ENCODE results near the gene SAMMSON. TPM values are rescaled to one million over a fixed set of nuclear protein-coding genes. Genes with fewer than 3 reads are reported as not detected.

The SAMMSON gene
- total RNA-seq: not detected
- long read RNA-seq: 0 reads

DNA sequence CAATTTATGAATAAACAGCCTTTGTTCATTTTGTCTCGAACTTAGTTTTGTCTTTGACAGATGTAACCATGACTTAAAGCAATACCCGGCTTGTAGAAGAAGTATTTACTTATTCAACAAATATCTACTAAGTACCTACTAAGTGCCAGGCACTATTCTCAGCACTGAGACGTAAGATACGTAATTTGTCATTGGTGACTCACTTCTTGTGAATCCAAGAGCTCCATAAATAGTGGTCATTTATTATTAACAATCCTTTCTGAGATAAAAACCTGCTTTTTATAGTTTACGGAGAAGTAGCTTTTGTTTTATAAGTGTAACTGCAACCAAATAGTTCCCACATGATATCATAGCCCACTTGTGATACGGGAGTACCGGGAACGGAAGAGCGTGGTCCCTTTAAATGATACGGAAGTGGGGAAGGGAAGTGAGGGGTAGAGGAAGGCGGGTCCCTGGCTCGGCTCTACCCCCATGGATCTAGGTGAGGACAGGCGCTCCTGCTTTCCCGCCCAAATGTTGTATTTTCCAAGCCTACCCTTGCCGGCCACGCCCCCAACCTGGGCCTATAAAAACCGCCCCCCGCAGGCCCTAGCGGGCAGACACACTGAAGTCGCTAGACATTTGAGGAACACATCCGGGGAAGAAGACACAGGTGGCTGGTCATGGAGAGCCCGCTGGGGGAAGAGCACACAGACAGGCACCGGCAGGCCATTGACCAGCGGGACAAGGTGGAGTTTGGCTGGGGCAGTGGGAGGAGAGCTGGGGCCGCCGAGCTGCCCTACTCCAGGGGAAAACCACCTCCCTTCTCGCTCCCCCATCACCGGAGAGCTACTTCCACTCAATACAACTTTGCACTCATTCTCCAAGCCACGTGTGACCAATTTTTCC, at the start of gene SAMMSON:
TSS of gene SAMMSON (plus strand) at position 594 of the 888 bp plus-strand sequence.
- ATAC-seq: peak; percentile 61
- intact Hi-C loops (cut with micrococcal nuclease): no loop called here
- peak; percentile 35 for DNase-seq

GRCh38 chr3:69951616-69952015, 47.9 kb upstream of the SAMMSON start:
- DNase-seq (no peak), ATAC-seq (no peak)
- intact Hi-C loops (cut with micrococcal nuclease): no loop called here

DNA sequence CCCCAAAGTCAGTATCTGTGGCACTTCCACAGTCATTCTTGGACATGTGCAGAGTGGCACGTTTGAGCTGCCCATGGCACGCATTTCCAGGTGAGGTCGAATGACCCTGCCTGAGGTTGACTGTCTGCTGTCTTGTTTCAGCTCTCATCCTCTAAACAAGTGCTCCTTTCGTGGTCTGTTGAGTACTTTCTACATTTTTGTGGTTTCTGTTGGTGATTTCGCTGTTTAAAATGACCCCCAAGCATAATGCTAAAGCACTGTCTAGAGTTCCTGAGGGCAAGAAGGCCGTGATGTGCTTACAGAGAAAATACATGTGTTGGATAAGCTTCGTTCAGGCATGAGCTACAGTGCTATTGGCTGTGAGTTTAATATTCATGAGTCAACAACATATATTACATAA, 40.0 kb upstream of the SAMMSON start:
- no peak for ATAC-seq
- intact Hi-C loops (cut with micrococcal nuclease): no loop called here
- no peak for DNase-seq

DNA sequence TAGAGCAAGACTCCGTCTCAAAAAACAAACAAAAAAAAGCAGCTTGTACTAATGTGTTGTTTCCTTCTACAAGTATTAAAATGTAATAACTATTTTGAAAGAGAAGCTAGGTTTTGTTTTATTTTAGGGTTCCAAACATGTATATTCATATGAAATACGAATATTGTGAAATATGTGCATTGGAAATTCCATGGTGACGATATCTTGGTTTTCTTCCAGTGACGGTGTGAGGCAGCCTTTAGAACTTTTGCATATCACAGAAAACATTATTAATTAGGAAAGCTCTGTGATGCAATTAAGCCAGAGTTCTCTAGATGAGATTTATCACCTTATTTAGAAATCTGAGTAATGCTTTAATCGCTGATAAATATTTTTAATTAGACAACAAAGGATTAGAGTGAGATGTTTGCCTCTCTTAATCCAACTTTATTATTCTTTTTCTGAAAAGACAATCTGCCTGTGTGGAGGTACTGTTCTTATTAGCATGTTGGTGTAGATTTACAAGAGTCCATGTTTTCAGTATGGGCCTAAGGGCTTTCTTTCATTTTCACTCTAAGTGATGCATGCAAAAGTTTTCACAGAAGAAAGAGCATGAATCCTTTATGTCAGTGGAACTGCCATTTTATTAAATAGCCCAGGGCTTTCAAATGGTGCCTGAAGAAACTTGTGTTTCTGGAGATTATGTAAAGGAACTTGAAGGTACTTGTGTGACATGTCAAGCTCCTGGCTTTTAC, 37.7 kb upstream of the SAMMSON start:
- DNase-seq: no peak
- intact Hi-C loops (cut with micrococcal nuclease): no loop called here
- no peak for ATAC-seq

- intact Hi-C loops (cut with micrococcal nuclease): no loop called here
- ATAC-seq (no peak), DNase-seq (no peak)
These were observed 35.9 kb upstream of the SAMMSON start for GRCh38 chr3:69963643-69964042.

GRCh38 chr3:69967156-69967555, 32.4 kb upstream of the SAMMSON start:
- intact Hi-C loops (cut with micrococcal nuclease): no loop called here
- DNase-seq (no peak), ATAC-seq (no peak)

- intact Hi-C loops (cut with micrococcal nuclease): no loop called here
- ATAC-seq (no peak), DNase-seq (no peak)
These were observed 28.7 kb upstream of the SAMMSON start for GRCh38 chr3:69970827-69971226.

DNA sequence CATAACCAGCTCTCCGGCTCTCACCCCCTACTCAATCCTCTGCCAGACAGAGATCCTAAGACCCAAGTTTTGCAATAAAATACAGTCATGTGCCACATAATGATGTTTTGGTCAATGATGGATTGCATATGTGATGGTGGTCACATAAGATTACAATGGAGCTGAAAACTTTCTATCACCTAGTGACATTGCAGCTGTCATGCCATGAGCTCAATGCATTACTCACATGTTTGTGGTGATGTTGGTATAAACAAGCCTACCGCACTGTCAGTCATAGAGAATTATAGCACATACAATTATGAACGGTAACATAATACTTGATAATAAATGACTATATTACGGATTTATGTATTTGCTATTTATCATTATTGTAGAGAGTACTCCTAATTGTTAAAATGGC, 26.9 kb upstream of the SAMMSON start:
- ATAC-seq: no peak
- DNase-seq: no peak
- intact Hi-C loops (cut with micrococcal nuclease): no loop called here

DNA sequence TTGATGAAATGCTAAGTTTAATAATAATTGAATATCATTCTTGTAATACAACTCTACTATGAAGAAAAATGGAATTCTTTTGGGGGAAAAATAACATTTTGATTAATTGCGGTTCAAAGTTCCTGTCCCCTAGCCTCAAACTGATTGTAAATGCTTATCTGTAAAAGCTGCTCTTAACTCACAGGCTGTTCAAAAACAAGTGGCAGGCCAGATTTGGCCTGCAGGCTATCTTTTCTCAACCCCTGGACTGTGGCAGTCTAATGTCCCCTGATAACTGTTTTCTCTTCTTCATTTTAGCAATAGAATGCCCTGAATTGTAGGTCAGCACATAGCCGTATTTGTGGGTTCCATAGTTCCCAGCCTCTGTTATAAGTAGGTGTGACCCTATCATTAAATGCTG, 23.5 kb upstream of the SAMMSON start:
- intact Hi-C loops (cut with micrococcal nuclease): no loop called here
- ATAC-seq: no peak
- no peak for DNase-seq

- intact Hi-C loops (cut with micrococcal nuclease): no loop called here
- DNase-seq (no peak), ATAC-seq (no peak)
These were observed 15.8 kb upstream of the SAMMSON start for GRCh38 chr3:69983546-69984265.

DNA sequence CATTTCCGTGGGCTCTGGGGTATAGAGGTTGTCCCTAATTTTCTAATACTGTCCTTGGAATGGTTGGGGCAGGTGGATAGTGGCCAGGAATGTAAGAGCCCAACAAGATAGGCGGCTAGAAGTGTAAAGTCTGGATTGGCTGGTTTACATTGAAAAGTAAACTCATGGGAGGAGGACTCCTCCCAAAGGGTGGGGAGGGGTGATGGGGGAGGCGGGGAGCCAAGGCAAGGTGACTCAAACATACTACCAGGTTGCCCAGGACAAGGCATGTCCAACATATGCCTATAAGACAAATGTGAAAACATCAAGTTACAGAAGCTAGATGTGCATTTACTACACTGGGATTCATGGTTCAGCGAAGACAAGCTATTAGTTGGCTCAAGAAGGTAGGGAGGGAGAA, 14.3 kb upstream of the SAMMSON start:
- ATAC-seq (no peak), DNase-seq (no peak)
- intact Hi-C loops (cut with micrococcal nuclease): no loop called here

GRCh38 chr3:69986419-69986818, 13.1 kb upstream of the SAMMSON start:
- intact Hi-C loops (cut with micrococcal nuclease): no loop called here
- DNase-seq: no peak
- no peak for ATAC-seq

- ATAC-seq (no peak), DNase-seq (no peak)
- intact Hi-C loops (cut with micrococcal nuclease): no loop called here
These were observed 11.7 kb upstream of the SAMMSON start for GRCh38 chr3:69987833-69988232.

DNA sequence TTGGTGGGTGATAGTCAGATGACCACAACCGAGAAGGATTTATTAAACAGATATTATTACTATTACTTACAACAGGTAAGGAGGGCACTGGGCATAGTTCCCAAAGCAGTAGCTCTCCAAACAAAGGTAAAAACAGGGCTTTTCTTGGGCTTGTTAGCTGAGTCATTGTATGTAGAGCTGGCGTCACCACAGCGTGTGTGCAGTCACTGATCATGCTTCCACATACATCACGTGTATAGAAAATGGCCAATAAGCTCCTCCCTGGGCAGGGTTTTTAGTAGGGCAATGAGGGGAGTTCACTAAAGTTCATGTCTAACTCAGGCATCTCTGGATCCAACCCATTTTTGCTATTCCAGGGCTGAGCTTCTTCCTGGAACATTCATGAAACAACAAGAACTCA, 5.8 kb upstream of the SAMMSON start:
- DNase-seq: no peak
- intact Hi-C loops (cut with micrococcal nuclease): no loop called here
- no peak for ATAC-seq

- DNase-seq (no peak), ATAC-seq (no peak)
- intact Hi-C loops (cut with micrococcal nuclease): no loop called here
These were observed 4.6 kb upstream of the SAMMSON start for GRCh38 chr3:69994919-69995318.

GRCh38 chr3:69997631-69998307, 1.8 kb upstream of the SAMMSON start:
- no peak for DNase-seq
- intact Hi-C loops (cut with micrococcal nuclease): no loop called here
- no peak for ATAC-seq

- no peak for DNase-seq
- peak; percentile 41 for ATAC-seq
- intact Hi-C loops (cut with micrococcal nuclease): no loop called here
These were observed 784 bp upstream of the SAMMSON start for GRCh38 chr3:69998759-69999139.

GRCh38 chr3:70000028-70000410, 486 bp downstream of the SAMMSON start:
- ATAC-seq (no peak), DNase-seq (no peak)
- intact Hi-C loops (cut with micrococcal nuclease): no loop called here

DNA sequence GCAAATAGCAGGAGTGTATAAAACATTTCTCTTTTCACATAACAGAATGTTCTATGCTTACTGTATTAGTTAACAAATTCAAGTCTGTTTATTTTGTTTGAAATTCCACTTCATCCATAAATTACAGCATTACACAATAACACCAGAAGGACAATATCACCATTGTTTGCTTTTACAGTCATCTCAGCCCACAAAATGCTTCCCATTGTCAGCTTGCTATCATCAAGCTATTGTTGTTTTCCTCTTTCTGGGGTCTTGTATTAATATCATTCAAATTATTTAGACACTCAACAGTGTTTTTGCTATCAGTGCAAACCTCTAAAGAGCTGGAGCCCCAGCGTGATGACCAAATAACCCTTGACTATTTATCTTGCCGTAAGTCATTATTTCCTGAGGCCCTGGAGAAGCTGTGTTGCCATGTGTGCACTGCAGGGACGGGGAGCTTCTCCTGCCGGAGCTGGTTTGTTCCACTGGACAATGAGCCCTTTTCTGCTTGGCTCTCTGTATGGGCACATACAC, 1.1 kb downstream of the SAMMSON start:
- no peak for ATAC-seq
- no peak for DNase-seq
- intact Hi-C loops (cut with micrococcal nuclease): no loop called here

Data from left ventricle myocardium superior (tissue), 1 donor.